Renal pelvis (tissue), 4 donors: ENCODE results near the gene OSR1. TPM values are rescaled to one million over a fixed set of nuclear protein-coding genes. Genes with fewer than 3 reads are reported as not detected.
A peak's percentile ranks its signal among the peaks of the same experiment; 100 is the strongest.
"Not testable (repeated sequence)": the region's sequence is repeated elsewhere in the genome, so short reads cannot be mapped to it uniquely, and the experiment has no call there.

ENCODE experiments used
- DNase-seq: peaks from one replicate; pipeline ENCODE4 v3.0.0-alpha.2; 2013
- polyA plus RNA-seq, 3 donors: library from polyadenylated mRNA; unstranded; fragments of 120-200 nt; gene quantifications; one replicate each; pipeline ENCODE4 v1.2.1, GENCODE V29; 2013; ENCODE audit not compliant: insufficient read length in 3 of 3

The OSR1 gene
- polyA plus RNA-seq, 3 donors: 4.4 to 10.8 (median 9.7) TPM

DNA sequence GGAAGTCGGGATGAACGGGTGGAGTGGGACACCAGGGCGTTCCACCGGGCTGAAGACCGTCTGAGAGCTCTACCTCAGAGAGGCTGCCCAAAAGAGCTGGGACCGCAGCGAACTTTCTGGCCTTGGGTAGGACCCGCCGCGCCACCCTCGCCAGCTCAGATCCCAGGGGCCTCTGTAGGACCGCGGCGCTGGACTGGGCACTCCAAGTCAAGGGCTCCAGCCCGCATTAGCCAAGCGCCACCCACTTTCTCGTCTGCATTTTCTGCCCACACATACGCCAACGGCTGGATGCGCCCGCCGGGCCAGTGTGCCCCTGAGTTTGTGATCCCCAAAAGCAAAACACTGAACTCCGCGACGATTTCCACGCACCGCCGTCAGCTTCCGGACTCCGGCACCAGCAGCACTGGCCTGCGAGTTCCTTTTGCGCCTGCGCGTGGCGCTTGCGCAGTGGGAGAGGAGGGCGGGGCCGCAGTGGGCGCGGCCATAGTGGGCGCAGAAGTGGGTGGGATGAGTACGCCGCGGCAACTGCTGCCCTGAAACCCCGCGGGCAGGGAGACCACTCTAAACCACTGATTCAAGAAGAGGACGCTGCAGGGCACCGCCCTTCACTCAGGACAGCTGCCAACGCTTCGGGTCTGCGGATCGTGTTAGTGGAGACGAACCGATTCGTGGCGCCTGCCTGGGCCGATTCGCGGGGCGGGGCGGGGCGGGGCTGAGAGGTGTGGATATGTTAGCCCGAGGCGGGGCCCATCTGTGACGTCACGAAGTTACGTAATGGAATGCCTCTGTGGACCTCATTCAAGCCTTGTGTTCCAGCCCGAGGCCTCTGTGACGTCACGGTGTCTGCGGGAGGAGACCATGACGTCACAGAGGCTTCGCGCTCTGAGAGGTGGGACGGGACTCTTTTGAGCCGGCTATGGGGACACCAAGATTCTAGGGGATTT is 10.5 kb downstream of the OSR1 start:
- DNase-seq: peak; percentile 97

DNA sequence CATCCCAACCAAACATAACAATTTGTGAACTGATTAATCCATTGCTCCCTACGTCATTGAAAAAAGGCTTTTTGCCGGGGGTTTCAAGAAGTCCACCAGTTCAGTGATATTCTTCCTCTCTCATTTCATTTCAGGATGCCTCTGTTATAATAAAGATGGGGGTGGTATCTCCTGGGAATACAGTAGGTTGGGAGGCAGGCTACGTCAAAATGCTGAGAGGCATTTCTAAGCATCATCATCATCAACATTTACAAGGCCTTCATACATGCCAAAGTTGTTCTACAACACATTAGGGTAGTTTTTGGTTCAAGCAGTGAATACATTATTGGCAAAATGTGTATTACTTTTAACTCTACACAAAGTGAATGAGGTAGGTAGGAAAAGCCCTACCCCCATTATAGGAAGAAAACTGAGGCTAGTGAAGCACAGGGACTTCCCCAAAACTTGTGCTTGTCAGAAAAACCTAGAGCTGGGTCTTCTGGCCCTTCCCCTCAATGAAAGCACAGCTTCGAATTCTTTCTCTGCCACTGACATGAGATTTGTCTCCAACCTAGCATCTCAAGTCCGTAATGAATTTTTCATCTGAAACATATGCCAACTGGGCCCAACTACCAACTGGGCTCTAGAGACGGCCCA is 11.3 kb downstream of the OSR1 start:
- no peak for DNase-seq

DNA sequence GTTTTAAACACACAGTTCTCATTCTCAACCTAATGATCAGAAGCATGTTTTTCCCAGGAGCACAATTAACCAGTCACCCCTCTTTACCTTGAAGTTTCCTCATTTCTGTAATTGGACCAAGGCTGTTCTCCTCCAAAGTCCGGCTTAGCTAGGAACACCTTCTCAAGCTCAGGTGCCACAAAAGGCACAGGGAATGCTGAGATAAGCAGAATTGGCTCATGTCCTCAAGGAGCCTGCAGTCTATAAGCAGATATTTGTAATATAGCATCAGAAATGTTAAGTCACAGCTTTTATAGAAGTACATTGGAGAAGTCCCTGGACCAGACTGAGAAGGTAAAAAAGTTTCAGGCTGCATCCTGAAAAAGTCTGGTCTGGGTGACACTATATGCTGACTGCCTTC is 20.7 kb downstream of the OSR1 start:
- DNase-seq: no peak

DNA sequence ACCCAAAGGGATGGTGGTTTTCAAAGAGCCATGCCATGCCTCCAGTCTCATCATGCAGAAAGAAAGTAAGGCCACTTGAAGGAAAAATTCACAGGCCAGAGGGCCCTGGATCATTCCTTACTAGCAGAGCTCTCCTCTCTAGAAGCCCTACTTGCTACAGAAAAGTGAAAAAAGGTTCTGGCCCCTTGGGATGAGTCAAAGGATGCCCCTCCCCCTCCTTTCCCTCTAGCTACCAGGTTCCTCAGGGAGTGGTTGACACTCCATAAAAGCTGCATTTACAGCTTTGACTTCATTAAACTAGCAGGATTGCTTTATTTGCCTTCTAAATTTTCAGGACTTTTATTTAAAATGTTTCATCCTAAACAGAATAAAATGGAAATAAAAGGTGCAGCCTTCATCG is 21.2 kb downstream of the OSR1 start:
- no peak for DNase-seq

DNA sequence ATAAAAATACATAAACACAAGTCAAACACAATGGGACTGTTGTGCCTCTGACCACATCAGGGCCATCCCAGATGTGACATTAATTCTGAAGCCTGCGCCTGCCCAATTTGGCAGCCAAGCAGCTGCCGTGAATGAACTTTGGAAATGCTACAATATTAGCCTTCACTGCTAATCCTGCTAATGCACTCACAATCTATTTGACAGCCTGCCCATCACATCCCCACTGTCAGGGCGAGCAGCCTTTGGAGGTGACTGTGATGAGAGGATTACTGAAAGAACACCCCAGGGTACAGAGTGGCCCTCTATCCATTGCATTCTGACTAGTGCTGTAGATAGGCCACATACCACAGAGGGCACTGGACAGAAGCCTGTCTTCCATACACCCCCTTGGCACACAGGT is 21.6 kb downstream of the OSR1 start:
- DNase-seq: no peak

DNA sequence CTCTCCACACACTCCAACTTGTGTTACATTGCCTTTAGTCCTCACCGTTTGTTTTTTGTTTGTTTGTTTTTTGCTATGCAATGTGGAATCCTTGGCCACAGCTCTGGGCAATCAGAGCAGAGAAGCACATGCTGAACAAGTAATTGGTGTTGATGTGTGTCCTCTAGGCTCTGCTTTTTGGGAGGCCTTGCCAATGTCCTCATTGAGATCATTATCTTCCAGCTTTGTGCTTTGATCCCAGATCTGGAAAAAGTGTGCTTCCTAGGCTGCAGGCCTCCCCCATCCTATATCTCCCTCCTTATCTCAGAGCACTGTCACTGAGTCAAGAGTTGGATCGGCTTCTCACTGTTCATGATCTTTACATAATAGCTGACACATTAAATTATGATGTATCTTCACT is 25.9 kb downstream of the OSR1 start:
- DNase-seq: no peak

DNA sequence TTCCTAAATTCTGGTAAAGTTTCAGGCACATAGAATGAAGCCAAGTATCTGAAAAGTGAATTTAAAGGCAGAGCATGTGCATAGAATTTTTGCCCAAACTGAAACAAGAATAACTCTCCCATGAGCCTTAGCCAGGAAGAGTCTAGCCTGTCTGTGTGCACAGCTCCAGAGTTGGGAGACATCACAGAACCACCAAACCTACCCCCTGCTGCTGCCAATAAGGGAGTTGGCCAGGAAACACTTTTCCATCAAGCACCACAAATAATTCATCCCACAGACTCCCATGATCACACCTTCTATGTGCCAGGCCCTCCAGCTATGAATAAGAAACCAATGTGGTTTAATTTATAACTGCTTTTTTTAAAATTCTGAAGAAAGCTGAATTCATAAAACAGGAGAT is 27.0 kb downstream of the OSR1 start:
- no peak for DNase-seq

DNA sequence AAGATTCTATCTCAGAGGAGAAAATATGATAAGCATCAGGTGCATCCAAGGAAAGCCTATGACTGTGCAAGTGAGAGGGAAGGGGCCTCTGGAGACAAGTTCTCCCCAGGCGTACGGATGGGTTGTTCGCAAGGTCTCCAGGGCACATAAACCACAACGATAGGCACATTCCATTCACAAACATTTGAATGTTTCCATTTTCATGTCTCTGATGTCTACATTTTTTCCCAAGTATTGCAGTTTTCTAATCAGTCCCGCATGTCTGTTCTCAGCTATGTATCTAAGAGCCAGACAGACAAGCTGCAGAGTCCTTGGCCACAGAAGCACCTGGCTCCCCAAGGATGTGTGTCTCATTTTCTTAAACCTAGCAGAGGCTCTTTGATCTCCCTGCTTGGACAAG is 28.0 kb downstream of the OSR1 start:
- no peak for DNase-seq

DNA sequence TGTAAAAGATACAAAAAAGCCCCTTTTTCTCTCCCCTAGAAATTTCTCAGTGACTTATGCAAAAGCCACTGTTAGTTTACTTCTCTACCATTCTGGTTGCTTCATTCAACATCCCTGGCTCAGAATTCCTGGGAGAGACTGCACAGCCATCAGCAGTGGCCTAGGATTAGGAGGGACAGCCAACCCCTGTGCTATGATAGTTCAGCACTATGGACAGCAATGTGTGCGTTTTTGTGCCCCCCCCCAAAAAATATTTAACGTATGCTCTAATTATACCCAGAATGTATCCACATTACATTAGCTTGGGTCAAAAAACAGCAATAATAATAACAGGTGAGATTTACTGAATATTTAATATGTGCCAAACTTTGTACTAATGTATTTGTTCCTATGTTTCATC is 29.0 kb downstream of the OSR1 start:
- DNase-seq: no peak

DNA sequence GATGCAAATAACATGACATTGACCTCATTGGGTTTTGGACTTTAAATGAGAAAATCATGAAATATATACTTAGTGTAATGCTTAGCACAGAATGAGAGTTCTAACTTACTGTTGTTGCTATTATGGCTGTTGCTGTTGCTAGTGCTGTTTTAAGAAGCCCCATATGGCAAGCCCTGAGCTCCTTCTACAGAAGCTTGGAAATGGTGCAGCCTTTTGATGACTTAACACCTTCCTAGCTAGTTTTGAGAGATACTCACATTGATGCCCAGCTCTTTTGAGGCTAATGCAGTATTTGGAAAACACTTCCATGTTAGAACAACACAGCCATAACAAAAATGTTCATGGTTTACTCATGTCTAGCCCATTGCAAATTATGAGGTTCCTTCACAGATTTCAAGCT is 30.9 kb downstream of the OSR1 start:
- no peak for DNase-seq

DNA sequence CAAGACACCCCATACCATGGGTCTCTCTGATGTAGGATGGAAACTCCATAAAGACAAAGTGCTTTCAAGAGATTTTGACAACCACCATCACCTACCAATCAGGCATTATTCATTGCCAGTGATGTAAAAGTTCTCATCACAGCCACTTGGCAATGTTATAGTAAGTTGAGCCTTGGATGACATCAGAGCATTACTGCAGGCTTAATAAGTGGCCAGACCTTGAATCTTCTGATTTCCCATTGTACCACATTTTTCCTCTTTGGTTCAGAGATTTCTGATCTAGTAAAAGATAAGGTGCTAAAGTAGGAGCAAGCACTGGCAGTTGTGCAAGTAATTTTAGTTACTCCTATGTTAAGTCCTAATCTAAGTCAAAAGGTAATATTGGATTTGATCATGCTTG is 36.5 kb downstream of the OSR1 start:
- DNase-seq: no peak

DNA sequence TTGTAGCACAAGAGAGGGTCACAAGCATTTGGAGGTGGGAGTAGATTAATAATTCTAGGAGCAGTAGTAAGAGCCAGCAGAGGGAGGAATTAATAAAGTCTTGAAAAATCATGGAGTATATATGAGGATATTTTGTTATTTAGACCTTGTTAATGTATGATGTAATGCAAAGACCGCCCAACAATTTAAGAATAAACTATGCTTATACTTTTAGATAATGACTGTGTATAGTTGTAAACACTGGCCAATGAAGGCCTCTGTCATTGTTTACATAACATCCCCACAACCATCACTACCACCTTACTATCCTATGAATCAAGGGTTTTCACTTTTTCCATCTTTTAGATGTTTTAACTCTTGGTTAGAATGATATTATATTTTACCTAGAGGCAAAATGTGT is 37.6 kb downstream of the OSR1 start:
- no peak for DNase-seq

DNA sequence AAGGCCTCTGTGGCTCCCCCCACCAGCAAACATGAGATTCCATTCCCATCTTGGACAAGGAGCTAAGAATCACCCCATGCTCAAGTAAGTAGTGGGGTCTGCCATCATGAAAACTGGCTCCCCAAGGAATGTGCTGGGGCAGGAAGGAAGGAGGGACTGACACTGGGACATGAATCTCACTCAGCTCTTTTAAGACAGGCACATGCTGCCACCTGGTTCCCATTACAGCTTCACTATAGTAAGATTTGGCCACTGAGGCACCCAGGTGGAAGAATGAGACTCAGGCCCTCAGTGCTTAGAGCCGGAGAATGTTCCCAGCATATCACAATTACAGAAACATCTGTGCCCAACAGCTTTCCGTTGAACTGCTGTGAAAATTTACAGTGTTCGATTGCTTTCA is 38.7 kb downstream of the OSR1 start:
- DNase-seq: no peak

DNA sequence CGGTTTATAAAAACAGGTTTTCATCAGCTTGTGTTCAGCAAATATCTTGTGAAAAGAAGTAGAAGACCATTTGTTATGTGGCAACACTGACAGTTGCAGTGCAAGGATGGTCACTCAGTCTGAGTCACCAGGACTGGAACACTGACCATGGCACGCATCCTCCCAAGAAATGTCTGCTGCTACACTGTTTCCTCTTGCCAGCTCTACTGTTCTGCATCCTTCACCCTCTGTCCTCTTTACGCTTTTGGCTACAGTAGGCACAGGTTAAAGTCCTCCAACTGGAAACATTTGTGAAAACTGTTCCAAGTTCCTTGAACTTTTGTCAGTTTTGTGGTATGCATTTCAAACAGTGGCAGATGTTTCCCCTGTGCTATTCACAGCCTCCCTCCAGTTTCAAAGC is 39.4 kb downstream of the OSR1 start:
- no peak for DNase-seq

DNA sequence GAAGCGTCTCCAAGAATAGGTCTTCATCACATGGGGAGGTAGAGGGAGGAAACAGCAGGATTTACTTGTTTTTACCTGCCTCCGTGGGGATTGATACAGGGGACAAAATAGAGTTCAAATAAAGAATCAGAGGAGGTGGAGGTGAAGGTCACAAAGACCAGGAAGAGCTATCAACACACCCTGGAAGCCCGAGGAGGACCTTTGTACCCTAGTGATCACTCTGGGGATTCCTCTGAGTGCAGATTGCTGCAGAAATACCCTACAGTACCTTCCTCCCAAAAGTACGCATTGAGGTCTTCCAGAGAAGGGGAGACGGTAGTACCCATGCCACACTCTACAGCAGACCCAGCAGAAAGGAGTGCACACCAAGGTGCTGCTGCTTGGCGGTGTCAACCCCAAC is 44.9 kb downstream of the OSR1 start:
- DNase-seq: no peak

DNA sequence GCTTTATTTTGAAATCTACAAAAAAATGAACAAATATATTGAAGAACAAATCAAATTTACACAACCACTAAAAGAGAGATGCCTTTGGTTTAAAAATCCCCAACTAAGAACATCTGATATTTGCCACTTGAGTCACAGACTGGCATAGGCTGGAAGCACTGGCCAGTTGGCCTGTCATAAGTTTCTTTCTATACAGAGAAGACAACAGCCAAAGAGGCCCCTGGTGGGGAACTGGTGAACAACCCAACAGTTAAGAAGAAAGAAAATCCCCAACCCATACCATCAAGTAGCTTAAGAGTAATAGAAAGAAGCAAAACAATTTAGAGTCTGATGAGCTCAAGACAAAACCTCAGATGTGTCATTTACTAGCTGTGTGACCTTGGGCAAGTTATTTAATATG is 45.5 kb downstream of the OSR1 start:
- DNase-seq: no peak

DNA sequence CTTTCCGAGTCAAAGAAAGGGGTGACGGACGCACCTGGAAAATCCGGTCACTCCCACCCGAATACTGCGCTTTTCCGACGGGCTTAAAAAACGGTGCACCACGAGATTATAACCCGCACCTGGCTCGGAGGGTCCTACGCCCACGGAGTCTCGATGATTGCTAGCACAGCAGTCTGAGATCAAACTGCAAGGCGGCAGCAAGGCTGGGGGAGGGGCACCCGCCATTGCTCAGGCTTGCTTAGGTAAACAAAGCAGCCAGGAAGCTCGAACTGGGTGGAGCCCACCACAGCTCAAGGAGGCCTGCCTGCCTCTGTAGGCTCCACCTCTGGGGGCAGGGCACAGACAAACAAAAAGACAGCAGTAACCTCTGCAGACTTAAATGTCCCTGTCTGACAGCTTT is 52.4 kb downstream of the OSR1 start:
- not testable (repeated sequence) for DNase-seq

DNA sequence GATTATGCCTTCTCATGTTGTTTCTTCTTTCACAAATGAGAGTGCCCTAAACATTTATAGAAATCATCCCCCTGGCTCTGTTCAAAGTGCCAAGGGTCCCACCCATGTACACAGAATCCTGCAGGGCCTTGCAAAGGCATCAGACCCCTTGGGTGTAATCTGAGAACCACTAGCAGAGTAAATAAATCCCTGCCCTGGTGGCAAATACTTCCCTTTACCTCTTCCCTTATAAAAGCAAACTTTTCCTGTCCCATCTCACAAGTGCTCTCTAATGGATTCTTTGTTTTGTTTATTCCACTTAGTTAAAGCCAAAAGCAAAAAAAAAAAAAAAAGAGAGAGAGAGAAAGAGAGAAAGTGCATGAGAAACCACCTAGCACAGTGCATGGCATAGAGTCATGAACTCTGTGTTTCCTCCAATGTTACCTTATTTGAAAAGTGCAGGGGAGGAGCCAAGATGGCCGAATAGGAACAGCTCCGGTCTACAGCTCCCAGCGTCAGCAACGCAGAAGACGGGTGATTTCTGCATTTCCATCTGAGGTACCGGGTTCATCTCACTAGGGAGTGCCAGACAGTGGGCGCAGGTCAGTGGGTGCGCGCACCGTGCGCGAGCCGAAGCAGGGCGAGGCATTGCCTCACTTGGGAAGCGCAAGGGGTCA is 52.9 kb downstream of the OSR1 start:
- not testable (repeated sequence) for DNase-seq

DNA sequence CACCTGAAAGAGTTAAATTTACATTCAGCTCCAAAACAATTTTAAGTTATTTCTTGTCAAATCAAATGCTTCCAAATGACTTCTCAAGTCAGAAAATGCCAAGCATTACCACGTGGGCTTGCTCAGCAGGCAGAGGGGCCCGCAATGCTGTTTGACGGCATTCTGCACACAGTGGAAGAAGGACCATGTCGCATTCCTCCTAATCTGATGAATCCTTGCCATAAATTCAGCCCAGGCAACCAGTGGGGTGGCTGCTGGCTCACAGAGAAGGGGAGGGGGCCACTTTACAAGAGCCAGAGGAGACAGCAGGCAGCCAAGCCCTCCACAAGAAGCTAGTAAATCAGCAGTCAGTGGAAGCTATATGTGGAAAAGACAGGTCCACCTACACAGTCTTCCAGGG is 56.7 kb downstream of the OSR1 start:
- DNase-seq: no peak
